Measurements from ENCODE around the gene NDST1.

NDST1 gene

DNA sequence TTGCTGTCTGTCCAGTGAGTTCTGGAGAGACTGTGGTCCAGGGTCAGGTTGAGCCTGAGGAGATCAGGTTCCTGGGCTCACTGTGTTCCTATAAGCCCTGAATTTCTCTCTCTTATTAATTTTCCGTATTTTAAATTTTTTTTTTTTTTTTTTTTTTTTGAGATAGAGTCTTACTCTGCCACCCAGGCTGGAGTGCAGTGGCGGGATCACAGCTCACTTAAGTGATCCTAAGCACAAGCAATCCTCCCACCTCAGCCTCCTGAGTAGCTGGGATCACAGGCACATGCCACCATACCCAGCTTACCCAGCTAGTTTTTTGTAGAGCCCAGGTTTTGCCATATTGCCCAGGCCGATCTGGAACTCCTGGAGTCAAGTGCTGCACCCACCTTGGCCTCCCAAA lies 22.5 kb downstream of the NDST1 start:
- Histone ChIP-seq H3K27ac (replicated peaks) (no peak overlapping the region), H3K4me3 (replicated peaks; ENCODE audit: insufficient read depth, low read length) (no peak overlapping the region), H3K27me3 (ENCODE audit: insufficient read depth, poor library complexity, severe bottlenecking) (no peaks in the 10 kb centered on the region)
- TF ChIP-seq REST (IDR thresholded peaks at IDR 0.05; ENCODE audit: insufficient replicate concordance, low read depth) (no peak), POLR2AphosphoS5 (IDR thresholded peaks at IDR 0.05; ENCODE audit: low read depth) (no peak), GABPA (IDR thresholded peaks at IDR 0.05; ENCODE audit: low read depth) (no peak), SPI1 (IDR thresholded peaks at IDR 0.05; ENCODE audit: borderline replicate concordance, low read depth) (no peak)
- TF ChIP-seq, protein P1, sequence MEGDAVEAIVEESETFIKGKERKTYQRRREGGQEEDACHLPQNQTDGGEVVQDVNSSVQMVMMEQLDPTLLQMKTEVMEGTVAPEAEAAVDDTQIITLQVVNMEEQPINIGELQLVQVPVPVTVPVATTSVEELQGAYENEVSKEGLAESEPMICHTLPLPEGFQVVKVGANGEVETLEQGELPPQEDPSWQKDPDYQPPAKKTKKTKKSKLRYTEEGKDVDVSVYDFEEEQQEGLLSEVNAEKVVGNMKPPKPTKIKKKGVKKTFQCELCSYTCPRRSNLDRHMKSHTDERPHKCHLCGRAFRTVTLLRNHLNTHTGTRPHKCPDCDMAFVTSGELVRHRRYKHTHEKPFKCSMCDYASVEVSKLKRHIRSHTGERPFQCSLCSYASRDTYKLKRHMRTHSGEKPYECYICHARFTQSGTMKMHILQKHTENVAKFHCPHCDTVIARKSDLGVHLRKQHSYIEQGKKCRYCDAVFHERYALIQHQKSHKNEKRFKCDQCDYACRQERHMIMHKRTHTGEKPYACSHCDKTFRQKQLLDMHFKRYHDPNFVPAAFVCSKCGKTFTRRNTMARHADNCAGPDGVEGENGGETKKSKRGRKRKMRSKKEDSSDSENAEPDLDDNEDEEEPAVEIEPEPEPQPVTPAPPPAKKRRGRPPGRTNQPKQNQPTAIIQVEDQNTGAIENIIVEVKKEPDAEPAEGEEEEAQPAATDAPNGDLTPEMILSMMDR (IDR thresholded peaks at IDR 0.05; ENCODE audit: insufficient read depth, low read length) = no peak
- no peak for DNase-seq (ENCODE audit: low read depth in 1 of 2, low spot score in 1 of 2)

- H3K27me3 ChIP-seq (ENCODE audit: insufficient read depth, poor library complexity, severe bottlenecking) = no peaks in the 10 kb centered on the region
- DNase-seq (ENCODE audit: low read depth in 1 of 2, low spot score in 1 of 2) = no peak
- H3K4me3 ChIP-seq (replicated peaks; ENCODE audit: insufficient read depth, low read length) = no peak overlapping the region
- TF ChIP-seq REST (IDR thresholded peaks at IDR 0.05; ENCODE audit: insufficient replicate concordance, low read depth) (no peak), GABPA (IDR thresholded peaks at IDR 0.05; ENCODE audit: low read depth) (no peak), POLR2AphosphoS5 (IDR thresholded peaks at IDR 0.05; ENCODE audit: low read depth) (no peak), SPI1 (IDR thresholded peaks at IDR 0.05; ENCODE audit: borderline replicate concordance, low read depth) (no peak)
- TF ChIP-seq, protein P1 (IDR thresholded peaks at IDR 0.05; ENCODE audit: insufficient read depth, low read length) = no peak
- no peak overlapping the region for H3K27ac ChIP-seq (replicated peaks)
These were observed 23.1 kb downstream of the NDST1 start for GRCh38 chr5:150530951-150531588.

GRCh38 chr5:150531686-150532085 lies 23.8 kb downstream of the NDST1 start:
- TF ChIP-seq GABPA (IDR thresholded peaks at IDR 0.05; ENCODE audit: low read depth) (no peak), REST (IDR thresholded peaks at IDR 0.05; ENCODE audit: insufficient replicate concordance, low read depth) (no peak), POLR2AphosphoS5 (IDR thresholded peaks at IDR 0.05; ENCODE audit: low read depth) (no peak), SPI1 (IDR thresholded peaks at IDR 0.05; ENCODE audit: borderline replicate concordance, low read depth) (no peak)
- TF ChIP-seq, protein P1 (IDR thresholded peaks at IDR 0.05; ENCODE audit: insufficient read depth, low read length) = no peak
- no peak for DNase-seq (ENCODE audit: low read depth in 1 of 2, low spot score in 1 of 2)
- no peaks in the 10 kb centered on the region for H3K27me3 ChIP-seq (ENCODE audit: insufficient read depth, poor library complexity, severe bottlenecking)
- no peak overlapping the region for H3K4me3 ChIP-seq (replicated peaks; ENCODE audit: insufficient read depth, low read length)
- H3K27ac ChIP-seq (replicated peaks) = no peak overlapping the region

All from HL-60 (cell line).